ENCODE measurements around the gene PRUNE2. TPM values are rescaled to one million over a fixed set of nuclear protein-coding genes. Genes with fewer than 3 reads are reported as not detected.
A peak's percentile ranks its signal among the peaks of the same experiment; 100 is the strongest.

The PRUNE2 gene
- total RNA-seq, 4 donors from 2014 or later, result 67.6 to 105 (median 95.6) TPM

DNA sequence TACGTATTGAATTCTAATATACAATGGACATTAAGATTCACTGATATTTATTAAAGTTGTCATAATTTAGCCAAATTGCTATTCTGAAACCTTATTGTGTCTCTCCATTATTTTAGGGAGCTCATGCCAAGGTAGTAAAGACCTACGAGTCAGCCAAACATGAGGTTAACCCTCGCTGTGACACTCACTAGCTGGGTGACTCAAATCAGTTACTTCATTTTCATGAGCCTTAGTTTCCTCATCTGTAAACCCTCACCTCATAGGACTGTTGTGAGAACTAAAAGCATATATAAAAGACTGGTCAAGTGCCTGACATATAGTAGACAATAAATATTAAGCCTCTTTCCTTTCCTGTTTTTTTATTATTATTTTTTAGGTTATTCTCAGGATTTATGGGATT lies 185.7 kb downstream of the PRUNE2 start:
- in situ Hi-C loops (cut with MboI; ENCODE audit: low pct_ligation_motif_present in 1 of 4, low pct_unique_long_range_greater_than_20kb in 1 of 4, low sequenced_read_pairs in 3 of 4), result loop anchor here in 2 of 4 donors (25.0 kb wide), 2 partner anchors 108 to 283 kb away; no protein-coding TSS in a partner anchor
- intact Hi-C loops (cut with DNase I; ENCODE audit: low total_unique reads), result no loop called here
- no peaks in the 10 kb centered on the region for H3K27me3 ChIP-seq
- no peak overlapping the region for H3K27ac ChIP-seq
- DNase-seq, result no peak
- no peaks in the 10 kb centered on the region for H3K36me3 ChIP-seq
- no peaks in the 10 kb centered on the region for H3K9me3 ChIP-seq
- H3K4me1 ChIP-seq, result peaks cover 0 to 14% (median 8%) of the 10 kb centered on the region in 4 donors
- TF ChIP-seq CTCF (IDR thresholded peaks at IDR 0.05), result no peak
- TF ChIP-seq EP300 (IDR thresholded peaks at IDR 0.05; ENCODE audit: low read depth), result no peak
- TF ChIP-seq POLR2A (IDR thresholded peaks at IDR 0.05), result no peak
- no peak for TF ChIP-seq POLR2AphosphoS5 (IDR thresholded peaks at IDR 0.05)
- WGBS, 2 donors (ENCODE audit: low coverage in 1 of 2), result 55 to 56% methylated on average over 3 of the region's 3 CpGs
- H3K4me3 ChIP-seq, result no peak overlapping the region

- TF ChIP-seq POLR2A (IDR thresholded peaks at IDR 0.05) (no peak), CTCF (IDR thresholded peaks at IDR 0.05) (no peak)
- no peaks in the 10 kb centered on the region for H3K36me3 ChIP-seq
- in situ Hi-C loops (cut with MboI; ENCODE audit: low pct_ligation_motif_present in 1 of 4, low pct_unique_long_range_greater_than_20kb in 1 of 4, low sequenced_read_pairs in 3 of 4) (loop anchor here in 2 of 4 donors (25.0 kb wide), 2 partner anchors 106 to 281 kb away; no protein-coding TSS in a partner anchor), intact Hi-C loops (cut with DNase I; ENCODE audit: low total_unique reads) (no loop called here)
- H3K4me3 ChIP-seq, result no peak overlapping the region
- H3K27ac ChIP-seq, result peak overlapping the region in 2 of 4 donors; percentile 2 to 54
- DNase-seq, result no peak
- WGBS, 2 donors (ENCODE audit: low coverage in 1 of 2), result 77 to 87% methylated on average over 3 to 4 of the region's 4 CpGs
- no peaks in the 10 kb centered on the region for H3K27me3 ChIP-seq
- no peaks in the 10 kb centered on the region for H3K9me3 ChIP-seq
- H3K4me1 ChIP-seq, result peaks cover 0 to 14% (median 8%) of the 10 kb centered on the region in 4 donors
Measured at GRCh38 chr9:76718166-76718565, 187.7 kb downstream of the PRUNE2 start.

GRCh38 chr9:76717613-76718012 lies 188.3 kb downstream of the PRUNE2 start:
- intact Hi-C loops (cut with DNase I; ENCODE audit: low total_unique reads) (no loop called here), in situ Hi-C loops (cut with MboI; ENCODE audit: low pct_ligation_motif_present in 1 of 4, low pct_unique_long_range_greater_than_20kb in 1 of 4, low sequenced_read_pairs in 3 of 4) (loop anchor here in 2 of 4 donors (25.0 kb wide), 2 partner anchors 105 to 280 kb away; no protein-coding TSS in a partner anchor)
- no peak for TF ChIP-seq POLR2A (IDR thresholded peaks at IDR 0.05)
- no peak for TF ChIP-seq EP300 (IDR thresholded peaks at IDR 0.05; ENCODE audit: low read depth)
- no peak for TF ChIP-seq CTCF (IDR thresholded peaks at IDR 0.05)
- no peak for TF ChIP-seq POLR2AphosphoS5 (IDR thresholded peaks at IDR 0.05)
- DNase-seq, result no peak
- H3K27me3 ChIP-seq, result no peaks in the 10 kb centered on the region
- no peaks in the 10 kb centered on the region for H3K36me3 ChIP-seq
- peaks cover 0 to 14% (median 8%) of the 10 kb centered on the region in 4 donors for H3K4me1 ChIP-seq
- H3K9me3 ChIP-seq, result no peaks in the 10 kb centered on the region
- WGBS, 2 donors (ENCODE audit: low coverage in 1 of 2), result 17 to 18% methylated on average over 2 to 5 of the region's 5 CpGs
- no peak overlapping the region for H3K4me3 ChIP-seq
- H3K27ac ChIP-seq, result peak overlapping the region in 3 of 4 donors; percentile 2 to 54 (median 4)

- WGBS, 2 donors (ENCODE audit: low coverage in 1 of 2), result 27 to 30% methylated on average over 3 to 5 of the region's 5 CpGs
- Histone ChIP-seq H3K4me1 (peaks cover 0 to 14% (median 8%) of the 10 kb centered on the region in 4 donors), H3K27me3 (no peaks in the 10 kb centered on the region), H3K4me3 (no peak overlapping the region), H3K27ac (peak overlapping the region in 3 of 4 donors; percentile 2 to 54 (median 4)), H3K36me3 (no peaks in the 10 kb centered on the region), H3K9me3 (no peaks in the 10 kb centered on the region)
- TF ChIP-seq CTCF (IDR thresholded peaks at IDR 0.05) (no peak), EP300 (IDR thresholded peaks at IDR 0.05; ENCODE audit: low read depth) (no peak), POLR2AphosphoS5 (IDR thresholded peaks at IDR 0.05) (no peak), POLR2A (IDR thresholded peaks at IDR 0.05) (no peak)
- in situ Hi-C loops (cut with MboI; ENCODE audit: low pct_ligation_motif_present in 1 of 4, low pct_unique_long_range_greater_than_20kb in 1 of 4, low sequenced_read_pairs in 3 of 4), result loop anchor here in 2 of 4 donors (25.0 kb wide), 2 partner anchors 105 to 280 kb away; no protein-coding TSS in a partner anchor
- intact Hi-C loops (cut with DNase I; ENCODE audit: low total_unique reads), result no loop called here
- no peak for DNase-seq
Measured at GRCh38 chr9:76717176-76717575, 188.7 kb downstream of the PRUNE2 start.

Measured in transverse colon (tissue), 4 donors.